Kidney epithelial cell (primary cell): Measurements from ENCODE around the gene NBEAL2. TPM values are rescaled to one million over a fixed set of nuclear protein-coding genes. Genes with fewer than 3 reads are reported as not detected.

ENCODE experiments used
- DNase-seq: peaks from one replicate; pipeline ENCODE4 v3.0.0-alpha.2; 2010; ENCODE audit warnings: low read depth
- H3K27me3 ChIP-seq: 2 replicates; pipeline ENCODE4 v1.6.0; 2011; ENCODE audit warnings: low read length; ENCODE audit not compliant: control insufficient read depth, insufficient read depth
- H3K36me3 ChIP-seq: 2 replicates; pipeline ENCODE4 v1.5.1; 2011; ENCODE audit warnings: low read length; ENCODE audit not compliant: control insufficient read depth, insufficient read depth
- H3K4me3 ChIP-seq: 2 replicates; pipeline ENCODE4 v1.5.1; 2011; ENCODE audit warnings: low read depth, mild to moderate bottlenecking, control low read depth, low read length
- CTCF ChIP-seq: IDR thresholded peaks from 2 replicates; pipeline ENCODE4 v1.5.1; 2011; ENCODE audit warnings: mild to moderate bottlenecking, moderate library complexity, low read length, control low read depth, inconsistent platforms; ENCODE audit not compliant: insufficient read depth, poor library complexity, severe bottlenecking
- total RNA-seq: library from RNA; depleted of rRNA; stranded (reverse); fragments of >200 nt; gene quantifications from 2 replicates; pipeline ENCODE4 v1.2.3, GENCODE V29; 2015

NBEAL2 gene
- total RNA-seq, 1 donor from 2014 or later = 37.5 TPM

DNA sequence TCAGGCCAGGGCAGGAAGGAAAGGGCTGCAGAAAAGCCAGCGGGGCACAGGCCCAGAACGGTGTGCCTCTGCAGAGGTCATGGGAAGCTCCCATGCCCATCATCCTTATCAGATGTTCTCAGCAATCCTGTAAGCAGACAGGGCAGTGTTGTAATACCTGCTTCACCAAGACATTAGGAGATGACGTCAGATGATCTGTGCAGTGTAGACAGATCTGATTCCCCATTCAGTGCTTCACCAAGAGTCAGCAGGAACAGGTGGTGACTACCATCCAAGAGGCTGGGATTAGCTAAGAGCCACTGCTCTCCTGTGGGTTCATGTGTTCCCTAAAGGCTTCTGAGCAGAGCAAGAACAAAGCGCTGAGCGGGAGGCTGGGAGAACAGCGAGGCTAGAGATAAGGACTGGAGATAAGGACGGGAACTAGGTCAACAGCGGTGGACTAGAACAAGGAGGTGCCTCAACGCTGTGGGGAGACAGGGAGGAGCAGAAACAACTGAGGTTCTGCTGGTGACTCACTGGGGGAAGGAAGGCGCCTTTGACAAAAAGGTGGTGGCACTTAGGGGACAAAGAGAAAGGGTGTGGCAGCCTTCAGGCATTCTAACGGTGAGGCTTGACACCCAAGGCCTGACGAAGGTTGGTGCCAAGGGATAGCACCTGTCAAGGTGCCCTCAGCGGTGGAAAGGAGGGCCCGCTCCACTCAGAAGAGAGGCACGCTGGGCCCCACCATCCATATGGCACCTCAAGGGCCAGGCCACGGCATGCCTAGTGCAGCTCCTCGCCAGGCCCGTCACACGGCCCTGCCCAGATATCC is 31.3 kb upstream of the NBEAL2 start:
- no peak for DNase-seq
- no peaks in the 10 kb centered on the region for H3K36me3 ChIP-seq
- TF ChIP-seq CTCF = no peak
- no peaks in the 10 kb centered on the region for H3K27me3 ChIP-seq
- H3K4me3 ChIP-seq = no peak overlapping the region

DNA sequence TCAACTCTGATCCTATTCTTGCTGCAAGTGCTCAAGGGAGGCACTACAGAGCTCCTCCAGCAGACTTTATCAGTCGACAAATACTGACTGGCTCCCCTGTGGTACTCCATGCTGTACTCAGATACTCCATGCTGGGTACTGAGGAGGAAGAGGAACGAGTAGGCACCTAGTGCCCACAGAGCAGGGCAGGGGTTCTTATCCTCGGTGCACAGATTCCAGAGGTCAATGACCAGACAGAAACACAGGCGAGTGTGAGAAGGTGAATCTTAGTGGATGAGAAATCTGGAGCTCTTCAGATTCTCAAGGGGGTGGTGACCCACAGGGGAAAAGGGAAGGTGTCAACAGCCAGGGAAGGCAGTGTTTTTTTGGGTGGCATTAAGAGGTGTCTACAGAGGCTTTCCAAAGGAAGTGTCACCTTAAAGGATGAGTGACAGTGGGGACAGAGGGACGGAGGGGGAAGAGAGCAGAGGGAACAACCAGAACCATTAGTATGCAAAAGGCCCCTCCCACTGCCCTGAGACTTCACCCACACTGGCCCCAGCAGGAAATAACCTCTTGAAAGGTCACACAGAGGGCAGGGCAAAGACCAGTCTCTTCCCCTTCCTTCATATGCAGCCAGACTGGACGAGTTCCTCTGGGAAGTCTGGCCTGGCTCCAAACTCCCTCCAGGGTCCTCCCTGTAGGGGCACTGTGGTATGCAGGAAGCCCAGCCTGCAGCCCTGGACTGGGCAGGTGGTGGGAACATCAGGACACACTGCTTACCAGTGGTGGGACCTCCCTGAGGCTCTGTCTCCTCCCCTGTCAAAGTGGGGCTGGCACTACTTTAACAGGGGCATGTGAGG is 30.4 kb upstream of the NBEAL2 start:
- no peak for TF ChIP-seq CTCF
- no peaks in the 10 kb centered on the region for H3K27me3 ChIP-seq
- H3K4me3 ChIP-seq = no peak overlapping the region
- no peak for DNase-seq
- H3K36me3 ChIP-seq = no peaks in the 10 kb centered on the region

DNA sequence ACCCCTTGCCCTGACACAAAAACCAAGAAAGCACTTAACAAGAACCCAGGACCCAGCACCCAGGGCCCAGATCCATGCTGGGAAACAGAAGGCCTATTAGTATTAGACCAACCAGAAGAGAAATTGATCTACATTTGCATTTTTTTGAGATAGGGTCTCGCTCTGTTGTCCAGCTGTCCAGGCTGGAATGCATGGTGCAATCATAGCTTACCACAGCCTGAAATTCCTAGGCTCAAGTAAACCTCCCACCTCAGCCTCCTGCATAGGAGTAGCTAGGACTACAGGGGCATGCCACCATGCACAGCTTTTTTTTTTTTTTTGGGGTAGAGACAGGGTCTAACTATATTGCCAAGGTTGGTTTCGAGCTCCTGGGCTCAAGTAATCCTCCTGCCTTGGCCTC is 29.3 kb upstream of the NBEAL2 start:
- H3K27me3 ChIP-seq = no peaks in the 10 kb centered on the region
- no peak for TF ChIP-seq CTCF
- no peak overlapping the region for H3K4me3 ChIP-seq

GRCh38 chr3:46950650-46951241 is 28.7 kb upstream of the NBEAL2 start:
- no peak for DNase-seq
- Histone ChIP-seq H3K4me3 (no peak overlapping the region), H3K27me3 (no peaks in the 10 kb centered on the region), H3K36me3 (no peaks in the 10 kb centered on the region)
- TF ChIP-seq CTCF = no peak

More for the DNA sequence above, 29.3 kb upstream of the NBEAL2 start:
- DNase-seq = no peak
- H3K36me3 ChIP-seq = no peaks in the 10 kb centered on the region

- DNase-seq = no peak
- Histone ChIP-seq H3K27me3 (no peaks in the 10 kb centered on the region), H3K36me3 (no peaks in the 10 kb centered on the region), H3K4me3 (no peak overlapping the region)
- TF ChIP-seq CTCF = no peak
These were observed 26.7 kb upstream of the NBEAL2 start for GRCh38 chr3:46952813-46953212.
